K562 (cell line): ENCODE results near the gene TRAF3IP1. TPM values are rescaled to one million over a fixed set of nuclear protein-coding genes. Genes with fewer than 3 reads are reported as not detected.

Experiments
- ATAC-seq: fragments of 200-7000 bp; cut with Tn5 transposase; 3 replicates; pipeline ENCODE4 v1.9.1; 2020; ENCODE audit warnings: moderate library complexity
- BruUV-seq: library from RNA; stranded (reverse); fragments of 400-500 nt; replicated peaks from 2 replicates; lab custom pipeline; 2021; lab: Mats Ljungman, UMichigan
- CTCF ChIA-PET: fragments of 300-600 bp; formaldehyde crosslinking; extraction: SDS; loops from one replicate; lab custom pipeline; 2021; ENCODE audit warnings: low intra/inter-chr PET ratio; lab: Yijun Ruan, JAX
- POLR2A ChIA-PET: fragments of 300-600, 350-650 bp; sonication (Branson Sonifier 250); formaldehyde crosslinking; extraction: SDS; loops from one replicate; lab custom pipeline; 2021; ENCODE audit warnings: antibody characterized with exemption, inconsistent platforms; lab: Yijun Ruan, JAX
- DNase-seq, 4 experiments: peaks; one replicate each; pipeline versions ENCODE4 v3.0.0 to v3.0.0-alpha.2; 2011 to 2018; ENCODE audit warnings: low spot score in 3 of 4, mixed read lengths in 3 of 4; ENCODE audit errors: extremely low read depth in 1 of 4
- FAIRE-seq: peaks from 2 replicates; lab custom pipeline; 2011; peaks lifted over from hg19 to GRCh38; lab: Jason Lieb, UNC
- H2AFZ ChIP-seq: 2 replicates; pipeline ENCODE4 v1.6.0; 2011; ENCODE audit warnings: low read depth, low read length, control low read depth, inconsistent platforms
- H3K27ac ChIP-seq: fragments of 200-600 bp; 3 replicates; pipeline ENCODE4 v1.8.0; 2011; ENCODE audit warnings: low read depth, mild to moderate bottlenecking, control low read depth, inconsistent platforms, low read length, moderate library complexity, mixed read lengths; ENCODE audit errors: extremely low read depth
- H3K27me3 ChIP-seq, 2 experiments: fragments of 300-600 bp in 1 of 2; 2 replicates in 1 of 2; 3 replicates in 1 of 2; pipeline versions ENCODE4 v1.6.0 to v1.8.0; 2011; ENCODE audit warnings: inconsistent platforms in 2 of 2, low read length in 2 of 2, mild to moderate bottlenecking in 1 of 2, mixed read lengths in 1 of 2, moderate library complexity in 1 of 2; ENCODE audit not compliant: control insufficient read depth in 2 of 2, insufficient read depth in 2 of 2
- H3K36me3 ChIP-seq: fragments of 300-600 bp; 3 replicates; pipeline ENCODE4 v1.8.0; 2011; ENCODE audit warnings: mild to moderate bottlenecking, low read length, inconsistent platforms; ENCODE audit not compliant: control insufficient read depth, insufficient read depth
- H3K4me1 ChIP-seq, 2 experiments: fragments of 200-600 bp in 1 of 2; replicated peaks in 1 of 2; 2 replicates in 1 of 2; 3 replicates in 1 of 2; pipeline versions ENCODE4 v1.5.1 to v1.8.0; 2011; ENCODE audit warnings: inconsistent platforms in 2 of 2, low read length in 2 of 2, mild to moderate bottlenecking in 1 of 2, mixed read lengths in 1 of 2, moderate library complexity in 1 of 2; ENCODE audit not compliant: control insufficient read depth in 2 of 2, insufficient read depth in 2 of 2
- H3K4me2 ChIP-seq: 2 replicates; pipeline ENCODE4 v1.6.1; 2011; ENCODE audit warnings: low read length, control low read depth, inconsistent platforms, mixed read lengths; ENCODE audit not compliant: insufficient read depth
- H3K4me3 ChIP-seq: fragments of 200-600 bp; sonication (generic), shearing (Covaris generic); 2 replicates; pipeline ENCODE4 v1.5.1; 2016; ENCODE audit warnings: control low read depth, inconsistent platforms
- H3K79me2 ChIP-seq: fragments of 200-600 bp; 3 replicates; pipeline ENCODE4 v1.8.0; 2011; ENCODE audit warnings: low read length, inconsistent platforms; ENCODE audit not compliant: control insufficient read depth, insufficient read depth
- H3K9ac ChIP-seq, 2 experiments: 2 replicates each; pipeline versions ENCODE4 v1.6.0 to v1.6.1; 2011; ENCODE audit warnings: low read depth in 2 of 2, low read length in 2 of 2, control low read depth in 1 of 2, inconsistent platforms in 1 of 2, mild to moderate bottlenecking in 1 of 2, mixed read lengths in 1 of 2; ENCODE audit not compliant: insufficient read depth in 1 of 2
- H3K9me1 ChIP-seq: one replicate; pipeline ENCODE4 v1.6.0; 2011; ENCODE audit warnings: inconsistent platforms, mild to moderate bottlenecking, low read length, moderate library complexity; ENCODE audit not compliant: control insufficient read depth, insufficient read depth
- H3K9me3 ChIP-seq: replicated peaks from 2 replicates; pipeline ENCODE4 v1.5.1; 2011; ENCODE audit warnings: low read depth, low read length, inconsistent platforms; ENCODE audit not compliant: control insufficient read depth, insufficient read depth
- H4K20me1 ChIP-seq: replicated peaks from 2 replicates; pipeline ENCODE4 v1.6.1; 2011; ENCODE audit warnings: low read length, inconsistent platforms, mixed read lengths; ENCODE audit not compliant: control insufficient read depth, insufficient read depth
- ATF6 ChIP-seq: sonication (generic); formaldehyde crosslinking; IDR thresholded peaks from 2 replicates; pipeline ENCODE4 v1.4.0; 2020; ENCODE audit warnings: mild to moderate bottlenecking, missing genetic modification reagents
- CHD2 ChIP-seq: IDR thresholded peaks from 2 replicates; pipeline ENCODE4 v1.6.1; 2011; ENCODE audit warnings: low read depth, low read length
- CXXC5 ChIP-seq: fragments of 250-450 bp; sonication (Bioruptor Pico); IDR thresholded peaks from 2 replicates; pipeline ENCODE4 v1.8.0; 2022; ENCODE audit warnings: inconsistent platforms, mild to moderate bottlenecking, moderate library complexity
- IRF1 ChIP-seq: sonication (generic); formaldehyde crosslinking; IDR thresholded peaks from 2 replicates; pipeline ENCODE4 v1.8.0; 2022; ENCODE audit warnings: missing genetic modification reagents, mild to moderate bottlenecking, borderline replicate concordance
- MEF2A ChIP-seq: IDR thresholded peaks from 2 replicates; pipeline ENCODE4 v1.6.1; 2011; ENCODE audit warnings: low read depth, mild to moderate bottlenecking, low read length, moderate library complexity; ENCODE audit not compliant: control insufficient read depth
- MXI1 ChIP-seq: IDR thresholded peaks from 2 replicates; pipeline ENCODE4 v1.6.1; 2011; ENCODE audit warnings: low read depth, mild to moderate bottlenecking, improper control_type of control experiment, low read length
- PHF20 ChIP-seq: fragments of 450-650 bp; IDR thresholded peaks from 2 replicates; pipeline ENCODE4 v1.6.1; 2018; ENCODE audit not compliant: partially characterized antibody
- PRMT5 ChIP-seq: sonication (generic); formaldehyde crosslinking; IDR thresholded peaks from 2 replicates; pipeline ENCODE4 v1.5.0; 2020; ENCODE audit warnings: missing genetic modification reagents
- SREBF2 ChIP-seq: sonication (generic); formaldehyde crosslinking; IDR thresholded peaks from 2 replicates; pipeline ENCODE4 v1.4.0; 2020; ENCODE audit warnings: mild to moderate bottlenecking, missing genetic modification reagents
- TBP ChIP-seq: optimal IDR thresholded peaks from 2 replicates; pipeline ENCODE3; 2011; ENCODE audit warnings: low read depth, low read length, improper control_type of control experiment
- U2AF2 ChIP-seq: fragments of 200-400 bp; formaldehyde crosslinking; optimal IDR thresholded peaks from 2 replicates; pipeline ENCODE3; 2017; ENCODE audit warnings: low read depth, mild to moderate bottlenecking, low read length
- ZBED1 ChIP-seq: IDR thresholded peaks from 2 replicates; pipeline ENCODE4 v1.6.1; 2014
- ZNF133 ChIP-seq: fragments of 250-450 bp; sonication (Bioruptor Pico); IDR thresholded peaks from 2 replicates; pipeline ENCODE4 v1.4.0; 2020; ENCODE audit warnings: mild to moderate bottlenecking
- ZNF217 ChIP-seq: sonication (generic); formaldehyde crosslinking; IDR thresholded peaks from 2 replicates; pipeline ENCODE4 v1.8.0; 2022; ENCODE audit warnings: mild to moderate bottlenecking, missing genetic modification reagents
- ZNF311 ChIP-seq: fragments of 250-450 bp; sonication (Bioruptor Pico); IDR thresholded peaks from 2 replicates; pipeline ENCODE4 v1.4.0; 2020; ENCODE audit warnings: mild to moderate bottlenecking, moderate library complexity
- ZNF354B ChIP-seq: fragments of 250-450 bp; sonication (Bioruptor Pico); IDR thresholded peaks from 2 replicates; pipeline ENCODE4 v1.4.0; 2020
- WGBS: fragments of 100-300 bp; shearing (Covaris generic); methylation state at CpG from one replicate; pipeline ENCODE4 v1.1.6; 2016; ENCODE audit warnings: low coverage, mixed read lengths; ENCODE audit not compliant: insufficient coverage; ENCODE audit errors: missing lambda C conversion rate; 5-methylcytosine and 5-hydroxymethylcytosine counted together
- in situ Hi-C: fragments of 300-500 bp; cut with MboI; formaldehyde crosslinking; loops from 4 replicates; pipeline ENCODE4 v1.15.0; 2018; ENCODE audit warnings: inconsistent platforms, mixed read lengths
- intact Hi-C: fragments of 100-400 bp; cut with micrococcal nuclease; formaldehyde crosslinking; loops from 2 replicates; pipeline ENCODE4 v1.14.2; 2022
- polyA plus RNA-seq, 8 experiments: library from polyadenylated mRNA; depleted of rRNA in 4 of 8; stranded (reverse) in 5 of 8; unstranded in 3 of 8; fragments of >200 nt; fragmentation: Nextera tagmentation in 2 of 8; fragmentation: Illumina TruSeq in 1 of 8; extraction: Ambion mirVana in 2 of 8; extraction: Trizol in 1 of 8; gene quantifications; 2 replicates each; pipeline versions ENCODE4 v1.2.1 to v1.2.3, GENCODE V29; 2011 to 2014; ENCODE audit warnings: inconsistent platforms in 1 of 8, missing spikeins in 1 of 8
- total RNA-seq, 7 experiments: library from RNA; depleted of rRNA in 6 of 7; stranded (reverse); fragments of >200 nt in 6 of 7; fragmentation: Illumina TruSeq in 2 of 7; extraction: Trizol in 2 of 7; gene quantifications; 2 replicates each; pipeline versions ENCODE4 v1.2.1 to v1.2.3, GENCODE V29; 2011 to 2021; ENCODE audit warnings: low replicate concordance in 1 of 7

TRAF3IP1 gene
- total and polyA plus RNA-seq, 9 of the 15 experiments (the other 6 are each of a cell fraction or from before 2014, with no cell fraction given), result 1.3 to 7.4 (median 3.4) TPM

- peaks cover 4 to 5% of the 10 kb centered on the region in 2 experiments; a peak in 2 of 5 replicates for H3K4me1 ChIP-seq
- H3K9me1 ChIP-seq, result no peaks in the 10 kb centered on the region
- H3K9ac ChIP-seq, result no peak overlapping the region
- in situ Hi-C loops (no loop called here), intact Hi-C loops (no loop called here)
- H3K79me2 ChIP-seq, result no peaks in the 10 kb centered on the region
- H2AFZ ChIP-seq, result no peak overlapping the region
- no peak overlapping the region for H3K4me2 ChIP-seq
- H4K20me1 ChIP-seq, result no peaks in the 10 kb centered on the region
- POLR2A ChIA-PET, result interaction anchor here (0.7 to 1.4 kb wide), 2 partner anchors 10 to 12 kb away, joined by 3 to 4 read pairs; no protein-coding TSS in a partner anchor
- TF ChIP-seq TBP (no peak), U2AF2 (no peak), PRMT5 (CRISPR knock-in tag) (no peak), SREBF2 (no peak), IRF1 (CRISPR knock-in tag) (no peak), CXXC5 (CRISPR knock-in tag) (no peak), MXI1 (no peak), PHF20 (no peak), ZNF311 (CRISPR knock-in tag) (no peak), ZBED1 (no peak), ZNF354B (CRISPR knock-in tag) (no peak), ZNF217 (no peak), ZNF133 (CRISPR knock-in tag) (no peak), CHD2 (no peak), ATF6 (CRISPR knock-in tag) (no peak), MEF2A (no peak)
- DNase-seq (no peak), ATAC-seq (no peak), FAIRE-seq (no peak)
- CTCF ChIA-PET, result no interaction called here
- BruUV-seq, result no TSS peak
- H3K27ac ChIP-seq, result no peak overlapping the region
- H3K9me3 ChIP-seq, result no peaks in the 10 kb centered on the region
- peaks cover 0 to 7% of the 10 kb centered on the region in 2 experiments; a peak in 2 of 5 replicates for H3K27me3 ChIP-seq
- no peak overlapping the region for H3K4me3 ChIP-seq
- H3K36me3 ChIP-seq, result no peaks in the 10 kb centered on the region
- 58% methylated on average over 7 of the region's 7 CpGs for WGBS
These were observed 20.5 kb upstream of the TRAF3IP1 start for GRCh38 chr2:238299803-238300202.
